Measurements from ENCODE around the gene SPIN2B.
"Not testable (repeated sequence)": the region's sequence is repeated elsewhere in the genome, so short reads cannot be mapped to it uniquely, and the experiment has no call there.

GRCh38 chrX:57102918-57103317 is 18.4 kb downstream of the SPIN2B start:
- not testable (repeated sequence) for TF ChIP-seq CTCF (IDR thresholded peaks at IDR 0.05; ENCODE audit: low read length); EZH2 (optimal IDR thresholded peaks at IDR 0.05; ENCODE audit: low read depth, low read length)

Data from MM.1S (cell line).